Activated CD4-positive, alpha-beta T cell treated with anti-CD3 and anti-CD28 coated beads, Interleukin-2, amount 10 ng/mL, durations not matched to agents 7 days and 5 days (primary cell): ENCODE data around the gene NID1. TPM values are rescaled to one million over a fixed set of nuclear protein-coding genes. Genes with fewer than 3 reads are reported as not detected.

Source experiments
- CTCF ChIA-PET: fragments of 350-600 bp; sonication (Branson Sonifier 250); formaldehyde crosslinking; loops from one replicate; lab custom pipeline; 2021; ENCODE audit warnings: antibody characterized with exemption; lab: Charles Lee
- POLR2A ChIA-PET: fragments of 350-600 bp; sonication (Branson Sonifier 250); formaldehyde crosslinking; loops from one replicate; lab custom pipeline; 2021; ENCODE audit warnings: antibody characterized with exemption; lab: Charles Lee
- DNase-seq: peaks from one replicate; pipeline ENCODE4 v3.0.0-alpha.2; 2020
- H3K27ac Mint-ChIP-seq: one replicate; pipeline ENCODE4 v1.8.0; 2021; ENCODE audit warnings: mild to moderate bottlenecking, moderate library complexity, mixed read lengths
- H3K27me3 Mint-ChIP-seq: one replicate; pipeline ENCODE4 v1.8.0; 2021; ENCODE audit warnings: mixed read lengths
- H3K36me3 Mint-ChIP-seq: one replicate; pipeline ENCODE4 v1.8.0; 2021; ENCODE audit warnings: low read depth, mixed read lengths
- H3K4me1 Mint-ChIP-seq: one replicate; pipeline ENCODE4 v1.8.0; 2021; ENCODE audit warnings: mixed read lengths
- H3K4me3 Mint-ChIP-seq: one replicate; pipeline ENCODE4 v1.8.0; 2021; ENCODE audit warnings: mild to moderate bottlenecking, moderate library complexity, mixed read lengths
- H3K9me3 Mint-ChIP-seq: one replicate; pipeline ENCODE4 v1.8.0; 2021; ENCODE audit warnings: mixed read lengths
- total RNA-seq, 2 experiments: library from RNA; stranded (reverse); gene quantifications; one replicate each; pipeline ENCODE4 v1.2.3, GENCODE V29; 2021

NID1 gene
- total RNA-seq, 2 experiments from 2014 or later = 0.08 TPM; not detected in 1

GRCh38 chr1:236067854-236068454, 3.1 kb upstream of the NID1 start:
- no peak for DNase-seq
- POLR2A ChIA-PET = no interaction called here
- no peak overlapping the region for H3K4me3 Mint-ChIP-seq
- no peaks in the 10 kb centered on the region for H3K9me3 Mint-ChIP-seq
- CTCF ChIA-PET = interaction anchor here (1.2 to 1.6 kb wide), 3 partner anchors 23 to 96 kb away, joined by 3 to 6 read pairs (median 4); no protein-coding TSS in a partner anchor
- H3K36me3 Mint-ChIP-seq = no peaks in the 10 kb centered on the region
- no peak overlapping the region for H3K27ac Mint-ChIP-seq
- peaks cover 26% of the 10 kb centered on the region for H3K4me1 Mint-ChIP-seq
- H3K27me3 Mint-ChIP-seq = peaks cover 36% of the 10 kb centered on the region

- DNase-seq = peak; percentile 74
- H3K9me3 Mint-ChIP-seq = no peaks in the 10 kb centered on the region
- no peak overlapping the region for H3K4me3 Mint-ChIP-seq
- H3K27ac Mint-ChIP-seq = peak overlapping the region; percentile 27
- CTCF ChIA-PET = interaction anchor here (0.6 to 1.6 kb wide), 8 partner anchors 9 to 1025 kb away, joined by 3 to 6 read pairs (median 3); no protein-coding TSS in a partner anchor
- POLR2A ChIA-PET = no interaction called here
- peaks cover 26% of the 10 kb centered on the region for H3K4me1 Mint-ChIP-seq
- no peaks in the 10 kb centered on the region for H3K36me3 Mint-ChIP-seq
- peaks cover 42% of the 10 kb centered on the region for H3K27me3 Mint-ChIP-seq
Measured at GRCh38 chr1:236066828-236067386, 2.0 kb upstream of the NID1 start.

- Mint-ChIP-seq H3K4me3 (peak overlapping the region; percentile 37), H3K27ac (no peak overlapping the region), H3K4me1 (peaks cover 26% of the 10 kb centered on the region), H3K27me3 (peaks cover 49% of the 10 kb centered on the region), H3K9me3 (no peaks in the 10 kb centered on the region), H3K36me3 (no peaks in the 10 kb centered on the region)
- CTCF ChIA-PET = interaction anchor here (1.0 to 1.6 kb wide), 2 partner anchors 67 to 94 kb away, joined by 3 to 4 read pairs; no protein-coding TSS in a partner anchor
- no peak for DNase-seq
- POLR2A ChIA-PET = no interaction called here
Measured at GRCh38 chr1:236066054-236066453, 1.2 kb upstream of the NID1 start.

- H3K4me3 Mint-ChIP-seq = peak overlapping the region; percentile 38
- peaks cover 52% of the 10 kb centered on the region for H3K27me3 Mint-ChIP-seq
- no peaks in the 10 kb centered on the region for H3K36me3 Mint-ChIP-seq
- peaks cover 26% of the 10 kb centered on the region for H3K4me1 Mint-ChIP-seq
- CTCF ChIA-PET = interaction anchor here (1.6 kb wide), 1 partner anchor 94 kb away, joined by 4 read pairs; no protein-coding TSS in a partner anchor
- no peak for DNase-seq
- POLR2A ChIA-PET = no interaction called here
- no peak overlapping the region for H3K27ac Mint-ChIP-seq
- no peaks in the 10 kb centered on the region for H3K9me3 Mint-ChIP-seq
Measured at GRCh38 chr1:236065509-236066005, 667 bp upstream of the NID1 start.

- H3K9me3 Mint-ChIP-seq = no peaks in the 10 kb centered on the region
- H3K27me3 Mint-ChIP-seq = peaks cover 56% of the 10 kb centered on the region
Measured at GRCh38 chr1:236063919-236064673, 794 bp downstream of the NID1 start.

GRCh38 chr1:236063551-236063918, 1.4 kb downstream of the NID1 start:
- H3K36me3 Mint-ChIP-seq = no peaks in the 10 kb centered on the region
- no peak overlapping the region for H3K4me3 Mint-ChIP-seq
- DNase-seq = no peak
- ChIA-PET CTCF (interaction anchor here (1.3 kb wide), 1 partner anchor 10 kb away, joined by 5 read pairs; no protein-coding TSS in a partner anchor), POLR2A (no interaction called here)
- H3K27ac Mint-ChIP-seq = no peak overlapping the region
- no peaks in the 10 kb centered on the region for H3K9me3 Mint-ChIP-seq
- H3K4me1 Mint-ChIP-seq = peaks cover 28% of the 10 kb centered on the region
- H3K27me3 Mint-ChIP-seq = peaks cover 58% of the 10 kb centered on the region

More at GRCh38 chr1:236063919-236064673, 794 bp downstream of the NID1 start:
- Mint-ChIP-seq H3K36me3 (no peaks in the 10 kb centered on the region), H3K4me1 (peaks cover 26% of the 10 kb centered on the region), H3K4me3 (peak overlapping the region; percentile 29), H3K27ac (no peak overlapping the region)
- no peak for DNase-seq
- POLR2A ChIA-PET = no interaction called here
- CTCF ChIA-PET = interaction anchor here (1.3 to 1.6 kb wide), 3 partner anchors 9 to 92 kb away, joined by 3 to 5 read pairs (median 4); no protein-coding TSS in a partner anchor

- H3K36me3 Mint-ChIP-seq = no peaks in the 10 kb centered on the region
Measured at GRCh38 chr1:236060286-236060685, 4.6 kb downstream of the NID1 start.

GRCh38 chr1:236059011-236059410, 5.9 kb downstream of the NID1 start:
- ChIA-PET POLR2A (no interaction called here), CTCF (interaction anchor here (0.6 kb wide), 1 partner anchor 424 kb away, joined by 3 read pairs; no protein-coding TSS in a partner anchor)
- Mint-ChIP-seq H3K4me3 (no peak overlapping the region), H3K4me1 (peaks cover 8% of the 10 kb centered on the region), H3K27me3 (peaks cover 39% of the 10 kb centered on the region), H3K36me3 (no peaks in the 10 kb centered on the region), H3K27ac (no peak overlapping the region), H3K9me3 (no peaks in the 10 kb centered on the region)
- no peak for DNase-seq

More at GRCh38 chr1:236060286-236060685, 4.6 kb downstream of the NID1 start:
- Mint-ChIP-seq H3K27ac (no peak overlapping the region), H3K4me3 (no peak overlapping the region), H3K27me3 (peaks cover 41% of the 10 kb centered on the region), H3K4me1 (peaks cover 12% of the 10 kb centered on the region), H3K9me3 (no peaks in the 10 kb centered on the region)
- no peak for DNase-seq
- CTCF ChIA-PET = no interaction called here
- POLR2A ChIA-PET = no interaction called here

- CTCF ChIA-PET = no interaction called here
- DNase-seq = no peak
- Mint-ChIP-seq H3K27ac (no peak overlapping the region), H3K9me3 (no peaks in the 10 kb centered on the region), H3K27me3 (peaks cover 35% of the 10 kb centered on the region), H3K4me3 (no peak overlapping the region), H3K36me3 (no peaks in the 10 kb centered on the region), H3K4me1 (peaks cover 7% of the 10 kb centered on the region)
- POLR2A ChIA-PET = no interaction called here
Measured at GRCh38 chr1:236058141-236058934, 6.6 kb downstream of the NID1 start.

- H3K36me3 Mint-ChIP-seq = no peaks in the 10 kb centered on the region
- H3K4me3 Mint-ChIP-seq = no peak overlapping the region
- POLR2A ChIA-PET = no interaction called here
- no peaks in the 10 kb centered on the region for H3K9me3 Mint-ChIP-seq
- no peak overlapping the region for H3K27ac Mint-ChIP-seq
- DNase-seq = no peak
- CTCF ChIA-PET = no interaction called here
- peaks cover 7% of the 10 kb centered on the region for H3K4me1 Mint-ChIP-seq
- H3K27me3 Mint-ChIP-seq = peaks cover 38% of the 10 kb centered on the region
Measured at GRCh38 chr1:236057546-236057945, 7.3 kb downstream of the NID1 start.

GRCh38 chr1:236052232-236052993, 12.5 kb downstream of the NID1 start:
- no peak overlapping the region for H3K27ac Mint-ChIP-seq
- H3K4me3 Mint-ChIP-seq = no peak overlapping the region
- no peak for DNase-seq
- H3K36me3 Mint-ChIP-seq = no peaks in the 10 kb centered on the region
- no peaks in the 10 kb centered on the region for H3K4me1 Mint-ChIP-seq
- ChIA-PET CTCF (interaction anchor here (0.9 to 1.6 kb wide), 2 partner anchors 12 to 19 kb away, joined by 5 read pairs; no protein-coding TSS in a partner anchor), POLR2A (no interaction called here)
- peaks cover 22% of the 10 kb centered on the region for H3K27me3 Mint-ChIP-seq
- no peaks in the 10 kb centered on the region for H3K9me3 Mint-ChIP-seq
